Ishikawa (cell line): ENCODE data around the gene POLR3G.

Experiments
- CEBPB ChIP-seq: IDR thresholded peaks from 2 replicates; pipeline ENCODE4 v1.6.1; 2012
- CREB1 ChIP-seq: IDR thresholded peaks from 2 replicates; pipeline ENCODE4 v1.6.1; 2012; ENCODE audit warnings: low read depth
- EGR1 ChIP-seq: IDR thresholded peaks from 2 replicates; pipeline ENCODE4 v1.6.1; 2012
- EP300 ChIP-seq: IDR thresholded peaks from 2 replicates; pipeline ENCODE4 v1.6.1; 2012; ENCODE audit warnings: borderline replicate concordance
- FOXM1 ChIP-seq: IDR thresholded peaks from 2 replicates; pipeline ENCODE4 v1.6.1; 2012; ENCODE audit warnings: low read depth, borderline replicate concordance
- MAX ChIP-seq: IDR thresholded peaks from 2 replicates; pipeline ENCODE4 v1.6.1; 2012
- NFIC ChIP-seq: IDR thresholded peaks from 2 replicates; pipeline ENCODE4 v1.6.1; 2012
- RAD21 ChIP-seq: IDR thresholded peaks from 2 replicates; pipeline ENCODE4 v1.6.1; 2012; ENCODE audit warnings: low read depth
- TAF1 ChIP-seq: IDR thresholded peaks from 2 replicates; pipeline ENCODE4 v1.6.1; 2012; ENCODE audit warnings: low read depth, mild to moderate bottlenecking
- TCF12 ChIP-seq: IDR thresholded peaks from 2 replicates; pipeline ENCODE4 v1.6.1; 2012; ENCODE audit warnings: low read depth
- TEAD4 ChIP-seq: IDR thresholded peaks from 2 replicates; pipeline ENCODE4 v1.6.1; 2012
- YY1 ChIP-seq: IDR thresholded peaks from 2 replicates; pipeline ENCODE4 v1.6.1; 2012; ENCODE audit warnings: low read depth
- ZBTB7A ChIP-seq: IDR thresholded peaks from 2 replicates; pipeline ENCODE4 v1.6.1; 2012; ENCODE audit warnings: low read depth
- TF ChIP-seq, protein P1 (sequence below): IDR thresholded peaks from 2 replicates; pipeline ENCODE4 v1.6.1; 2012; ENCODE audit warnings: low read depth, mild to moderate bottlenecking
- TF ChIP-seq, protein P2 (sequence below): IDR thresholded peaks from 2 replicates; pipeline ENCODE4 v1.6.1; 2012

Gene POLR3G

DNA sequence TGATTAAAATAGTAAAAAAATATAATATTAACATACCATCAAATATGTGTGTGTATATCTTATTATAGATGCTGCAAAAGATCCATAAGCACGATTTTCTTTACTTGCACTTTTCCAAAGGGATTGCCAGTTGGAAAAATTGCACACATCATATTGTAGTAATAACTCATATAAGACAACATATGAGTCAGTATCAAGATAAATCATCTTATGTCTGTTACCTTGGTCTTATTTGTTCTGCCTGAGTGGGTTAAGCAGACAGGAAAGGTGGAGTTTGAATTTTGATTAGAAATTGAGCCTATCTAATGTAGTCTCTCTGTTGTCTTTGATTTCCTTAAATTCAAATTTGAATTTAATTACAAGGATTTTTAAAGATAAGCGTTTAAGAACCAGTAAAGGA is 30.1 kb downstream of the POLR3G start:
- TF ChIP-seq MAX (no peak), TEAD4 (no peak), TCF12 (no peak), YY1 (no peak), NFIC (no peak), FOXM1 (no peak), RAD21 (no peak), EGR1 (no peak), CREB1 (no peak), ZBTB7A (no peak), CEBPB (no peak), TAF1 (no peak), EP300 (no peak)
- TF ChIP-seq, protein P1, sequence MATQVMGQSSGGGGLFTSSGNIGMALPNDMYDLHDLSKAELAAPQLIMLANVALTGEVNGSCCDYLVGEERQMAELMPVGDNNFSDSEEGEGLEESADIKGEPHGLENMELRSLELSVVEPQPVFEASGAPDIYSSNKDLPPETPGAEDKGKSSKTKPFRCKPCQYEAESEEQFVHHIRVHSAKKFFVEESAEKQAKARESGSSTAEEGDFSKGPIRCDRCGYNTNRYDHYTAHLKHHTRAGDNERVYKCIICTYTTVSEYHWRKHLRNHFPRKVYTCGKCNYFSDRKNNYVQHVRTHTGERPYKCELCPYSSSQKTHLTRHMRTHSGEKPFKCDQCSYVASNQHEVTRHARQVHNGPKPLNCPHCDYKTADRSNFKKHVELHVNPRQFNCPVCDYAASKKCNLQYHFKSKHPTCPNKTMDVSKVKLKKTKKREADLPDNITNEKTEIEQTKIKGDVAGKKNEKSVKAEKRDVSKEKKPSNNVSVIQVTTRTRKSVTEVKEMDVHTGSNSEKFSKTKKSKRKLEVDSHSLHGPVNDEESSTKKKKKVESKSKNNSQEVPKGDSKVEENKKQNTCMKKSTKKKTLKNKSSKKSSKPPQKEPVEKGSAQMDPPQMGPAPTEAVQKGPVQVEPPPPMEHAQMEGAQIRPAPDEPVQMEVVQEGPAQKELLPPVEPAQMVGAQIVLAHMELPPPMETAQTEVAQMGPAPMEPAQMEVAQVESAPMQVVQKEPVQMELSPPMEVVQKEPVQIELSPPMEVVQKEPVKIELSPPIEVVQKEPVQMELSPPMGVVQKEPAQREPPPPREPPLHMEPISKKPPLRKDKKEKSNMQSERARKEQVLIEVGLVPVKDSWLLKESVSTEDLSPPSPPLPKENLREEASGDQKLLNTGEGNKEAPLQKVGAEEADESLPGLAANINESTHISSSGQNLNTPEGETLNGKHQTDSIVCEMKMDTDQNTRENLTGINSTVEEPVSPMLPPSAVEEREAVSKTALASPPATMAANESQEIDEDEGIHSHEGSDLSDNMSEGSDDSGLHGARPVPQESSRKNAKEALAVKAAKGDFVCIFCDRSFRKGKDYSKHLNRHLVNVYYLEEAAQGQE, result no peak
- TF ChIP-seq, protein P2, sequence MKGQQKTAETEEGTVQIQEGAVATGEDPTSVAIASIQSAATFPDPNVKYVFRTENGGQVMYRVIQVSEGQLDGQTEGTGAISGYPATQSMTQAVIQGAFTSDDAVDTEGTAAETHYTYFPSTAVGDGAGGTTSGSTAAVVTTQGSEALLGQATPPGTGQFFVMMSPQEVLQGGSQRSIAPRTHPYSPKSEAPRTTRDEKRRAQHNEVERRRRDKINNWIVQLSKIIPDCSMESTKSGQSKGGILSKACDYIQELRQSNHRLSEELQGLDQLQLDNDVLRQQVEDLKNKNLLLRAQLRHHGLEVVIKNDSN, result no peak

DNA sequence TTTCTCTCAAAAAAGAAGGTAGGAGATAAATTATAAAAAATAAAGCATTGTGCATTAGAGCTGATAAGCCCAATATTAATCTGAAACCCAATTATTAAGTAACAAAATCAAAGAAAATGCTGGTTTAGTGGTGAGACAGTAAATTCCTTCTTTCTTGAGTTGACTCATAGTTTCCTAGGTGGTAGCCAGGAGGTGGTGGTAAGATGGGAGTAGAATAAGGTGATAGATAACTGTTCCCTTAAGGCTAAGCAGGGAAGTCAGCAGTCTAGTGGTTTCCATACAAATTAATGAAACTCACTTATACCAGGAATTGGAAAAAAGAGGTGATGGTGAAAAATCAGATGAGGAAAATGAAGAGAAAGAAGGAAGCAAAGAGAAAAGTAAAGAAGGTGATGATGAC is 31.6 kb downstream of the POLR3G start:
- TF ChIP-seq, protein P1, result no peak
- TF ChIP-seq MAX (no peak), NFIC (no peak), YY1 (no peak)

DNA sequence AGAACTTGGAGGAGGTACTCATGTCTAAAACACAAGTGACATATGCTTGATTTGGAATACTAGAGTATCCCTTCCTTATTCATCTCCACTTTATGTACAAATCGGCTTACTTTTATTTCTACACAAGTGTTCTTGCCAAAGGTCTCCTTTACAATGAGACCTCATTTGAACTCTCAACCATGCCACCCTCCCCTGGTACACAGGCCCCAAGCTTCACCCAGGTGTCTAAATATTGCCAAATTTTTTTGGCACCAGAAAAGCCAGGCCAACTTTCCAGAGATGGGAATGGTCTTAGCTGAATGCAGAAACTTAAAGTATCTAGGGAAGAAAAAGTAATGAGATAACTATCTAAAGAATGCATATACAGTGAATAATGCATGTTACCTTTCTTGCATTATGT is 35.8 kb downstream of the POLR3G start:
- TF ChIP-seq NFIC (no peak), EP300 (no peak), TAF1 (no peak), YY1 (no peak), TCF12 (no peak), FOXM1 (no peak), MAX (no peak), CREB1 (no peak), EGR1 (no peak)
- TF ChIP-seq, protein P2, result no peak

DNA sequence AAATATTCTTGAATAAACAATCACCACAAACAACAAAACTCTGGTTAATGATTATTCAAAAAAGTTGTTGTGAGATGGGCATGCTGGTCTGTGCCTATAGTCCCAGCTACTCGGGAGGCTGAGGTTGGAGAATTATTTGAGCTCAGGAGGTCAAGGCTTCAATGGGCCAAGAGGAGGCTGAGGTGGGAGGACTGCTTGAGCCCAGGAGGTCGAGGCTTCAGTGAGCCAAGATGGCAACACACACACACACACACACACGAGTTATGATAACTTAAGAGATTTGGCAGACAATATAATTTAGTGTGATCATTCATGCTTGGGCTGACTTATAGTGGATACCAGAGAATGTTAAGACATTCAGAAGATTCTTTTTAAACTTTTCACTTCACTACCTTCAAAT is 39.9 kb downstream of the POLR3G start:
- TF ChIP-seq EGR1 (no peak), TEAD4 (no peak), EP300 (no peak)

GRCh38 chr5:90518661-90519060 is 44.0 kb downstream of the POLR3G start:
- TF ChIP-seq MAX, result no peak
- no peak for TF ChIP-seq TAF1
- TF ChIP-seq FOXM1, result no peak
- no peak for TF ChIP-seq CREB1
- TF ChIP-seq, protein P2, result no peak
- no peak for TF ChIP-seq EGR1
- TF ChIP-seq NFIC, result no peak
- TF ChIP-seq EP300, result no peak
- TF ChIP-seq YY1, result no peak

GRCh38 chr5:90519081-90519480 is 44.4 kb downstream of the POLR3G start:
- TF ChIP-seq NFIC (no peak), FOXM1 (no peak), TEAD4 (no peak)
